Measurements from ENCODE around the gene DGKE. TPM values are rescaled to one million over a fixed set of nuclear protein-coding genes. Genes with fewer than 3 reads are reported as not detected.

Gene DGKE
- total RNA-seq, 1 experiment from 2014 or later = 3.1 TPM

- DNase-seq (ENCODE audit: low read depth) = no peak
Measured at GRCh38 chr17:56812901-56813388, 21.0 kb upstream of the DGKE start.

GRCh38 chr17:56815711-56816110 lies 18.2 kb upstream of the DGKE start:
- DNase-seq (ENCODE audit: low read depth) = no peak

GRCh38 chr17:56817066-56817465 lies 16.9 kb upstream of the DGKE start:
- DNase-seq (ENCODE audit: low read depth) = no peak

- no peak for DNase-seq (ENCODE audit: low read depth)
Measured at GRCh38 chr17:56819030-56819429, 14.9 kb upstream of the DGKE start.

- DNase-seq (ENCODE audit: low read depth) = peak; percentile 66
Measured at GRCh38 chr17:56819431-56820145, 14.4 kb upstream of the DGKE start.

GRCh38 chr17:56820207-56820606 lies 13.7 kb upstream of the DGKE start:
- no peak for DNase-seq (ENCODE audit: low read depth)

GRCh38 chr17:56821847-56822534 lies 12.0 kb upstream of the DGKE start:
- DNase-seq (ENCODE audit: low read depth) = no peak

- no peak for DNase-seq (ENCODE audit: low read depth)
Measured at GRCh38 chr17:56822725-56823124, 11.2 kb upstream of the DGKE start.

GRCh38 chr17:56823848-56824247 lies 10.1 kb upstream of the DGKE start:
- no peak for DNase-seq (ENCODE audit: low read depth)

- DNase-seq (ENCODE audit: low read depth) = no peak
Measured at GRCh38 chr17:56824503-56824902, 9.4 kb upstream of the DGKE start.

- no peak for DNase-seq (ENCODE audit: low read depth)
Measured at GRCh38 chr17:56826611-56827414, 7.1 kb upstream of the DGKE start.

GRCh38 chr17:56830726-56831368 lies 3.1 kb upstream of the DGKE start:
- no peak for DNase-seq (ENCODE audit: low read depth)

GRCh38 chr17:56831369-56832095 lies 2.4 kb upstream of the DGKE start:
- no peak for DNase-seq (ENCODE audit: low read depth)

GRCh38 chr17:56832446-56832845 lies 1.5 kb upstream of the DGKE start:
- no peak for DNase-seq (ENCODE audit: low read depth)

GRCh38 chr17:56833057-56833808 lies 718 bp upstream of the DGKE start:
- DNase-seq (ENCODE audit: low read depth) = peak; percentile 45

- DNase-seq (ENCODE audit: low read depth) = no peak
Measured at GRCh38 chr17:56834380-56835263, 671 bp downstream of the DGKE start.

- DNase-seq (ENCODE audit: low read depth) = no peak
Measured at GRCh38 chr17:56835264-56835585, 1.3 kb downstream of the DGKE start.

- no peak for DNase-seq (ENCODE audit: low read depth)
Measured at GRCh38 chr17:56838687-56839086, 4.7 kb downstream of the DGKE start.

- no peak for DNase-seq (ENCODE audit: low read depth)
Measured at GRCh38 chr17:56842577-56842976, 8.6 kb downstream of the DGKE start.

GRCh38 chr17:56845934-56846333 lies 12.0 kb downstream of the DGKE start:
- no peak for DNase-seq (ENCODE audit: low read depth)

Data from RPMI7951 (cell line).